Activated T-cell treated with anti-CD3 and anti-CD28 coated beads for 24 hours (primary cell): ENCODE results near the gene PRKCE.

Experiments used
- DNase-seq: peaks from one replicate; pipeline ENCODE4 v3.0.0-alpha.2; 2020; ENCODE audit warnings: low read depth

Gene PRKCE

GRCh38 chr2:46079985-46080560 lies 428.6 kb downstream of the PRKCE start:
- no peak for DNase-seq

- DNase-seq: no peak
These were observed 431.3 kb downstream of the PRKCE start for GRCh38 chr2:46082531-46083485.

- DNase-seq: no peak
These were observed 435.1 kb downstream of the PRKCE start for GRCh38 chr2:46086578-46087070.

GRCh38 chr2:46087492-46087891 lies 436.0 kb downstream of the PRKCE start:
- DNase-seq: no peak

GRCh38 chr2:46091004-46091403 lies 439.5 kb downstream of the PRKCE start:
- DNase-seq: no peak

GRCh38 chr2:46091961-46092667 lies 440.6 kb downstream of the PRKCE start:
- no peak for DNase-seq

- DNase-seq: no peak
These were observed 443.2 kb downstream of the PRKCE start for GRCh38 chr2:46094689-46095088.

- no peak for DNase-seq
These were observed 444.4 kb downstream of the PRKCE start for GRCh38 chr2:46095830-46096229.

- DNase-seq: no peak
These were observed 444.8 kb downstream of the PRKCE start for GRCh38 chr2:46096260-46096659.

- no peak for DNase-seq
These were observed 446.4 kb downstream of the PRKCE start for GRCh38 chr2:46097714-46098480.

GRCh38 chr2:46098621-46099062 lies 447.2 kb downstream of the PRKCE start:
- no peak for DNase-seq

- DNase-seq: no peak
These were observed 450.2 kb downstream of the PRKCE start for GRCh38 chr2:46101557-46102220.

GRCh38 chr2:46106690-46107089 lies 455.2 kb downstream of the PRKCE start:
- no peak for DNase-seq

- no peak for DNase-seq
These were observed 463.5 kb downstream of the PRKCE start for GRCh38 chr2:46114996-46115395.

GRCh38 chr2:46116150-46116549 lies 464.7 kb downstream of the PRKCE start:
- no peak for DNase-seq

- no peak for DNase-seq
These were observed 465.1 kb downstream of the PRKCE start for GRCh38 chr2:46116553-46116991.

- no peak for DNase-seq
These were observed 465.9 kb downstream of the PRKCE start for GRCh38 chr2:46117379-46117778.

- DNase-seq: no peak
These were observed 466.5 kb downstream of the PRKCE start for GRCh38 chr2:46117994-46118393.

GRCh38 chr2:46118656-46119371 lies 467.3 kb downstream of the PRKCE start:
- no peak for DNase-seq

- DNase-seq: no peak
These were observed 468.0 kb downstream of the PRKCE start for GRCh38 chr2:46119453-46119852.
